Ascending aorta (tissue), 2 donors: ENCODE measurements around the gene FAM111A. TPM values are rescaled to one million over a fixed set of nuclear protein-coding genes. Genes with fewer than 3 reads are reported as not detected.

ENCODE experiments used
- DNase-seq, 2 donors: peaks; one replicate each; pipeline ENCODE4 v3.0.0-alpha.2; 2019; ENCODE audit warnings: low spot score in 2 of 2
- H3K27ac ChIP-seq, 2 donors: fragments of 200-600 bp; sonication (generic); one replicate each; pipeline ENCODE4 v1.5.1; 2016 to 2017; ENCODE audit warnings: mild to moderate bottlenecking in 1 of 2
- H3K27me3 ChIP-seq: fragments of 200-600 bp; sonication (generic); one replicate; pipeline ENCODE4 v1.5.1; 2017
- H3K36me3 ChIP-seq, 2 donors: fragments of 200-600 bp; sonication (generic); one replicate each; pipeline ENCODE4 v1.5.1; 2016
- H3K4me1 ChIP-seq, 2 donors: fragments of 200-600 bp; sonication (generic); one replicate each; pipeline ENCODE4 v1.5.1; 2016 to 2017; ENCODE audit warnings: mild to moderate bottlenecking in 1 of 2
- H3K4me3 ChIP-seq, 2 donors: fragments of 200-600 bp; sonication (generic); one replicate each; pipeline ENCODE4 v1.5.1; 2016 to 2017; ENCODE audit warnings: mild to moderate bottlenecking in 1 of 2
- H3K9me3 ChIP-seq, 2 donors: fragments of 200-600 bp; sonication (generic); one replicate each; pipeline ENCODE4 v1.5.1; 2016
- intact Hi-C: fragments of 100-400 bp; cut with DNase I; formaldehyde crosslinking; loops from one replicate; pipeline ENCODE4 v1.15.1; 2023
- total RNA-seq: library from RNA; depleted of rRNA; stranded (reverse); fragments of >200 nt; gene quantifications from one replicate; pipeline ENCODE4 v1.1.0, GENCODE V29; 2016
- TF ChIP-seq, protein P1 (sequence below), 3 experiments: fragments of 200-600 bp in 2 of 3; fragments of 450-650 bp in 1 of 3; sonication (generic) in 2 of 3; IDR thresholded peaks; one replicate each; pipeline ENCODE4 v1.5.1; 2016 to 2019; ENCODE audit warnings: antibody characterized with exemption in 3 of 3, mild to moderate bottlenecking in 1 of 3, moderate library complexity in 1 of 3

The FAM111A gene
- total RNA-seq, 1 donor from 2014 or later = 54.3 TPM

GRCh38 chr11:59187587-59187986, 44.9 kb downstream of the FAM111A start:
- no peak for DNase-seq
- no peak overlapping the region for H3K27ac ChIP-seq

DNA sequence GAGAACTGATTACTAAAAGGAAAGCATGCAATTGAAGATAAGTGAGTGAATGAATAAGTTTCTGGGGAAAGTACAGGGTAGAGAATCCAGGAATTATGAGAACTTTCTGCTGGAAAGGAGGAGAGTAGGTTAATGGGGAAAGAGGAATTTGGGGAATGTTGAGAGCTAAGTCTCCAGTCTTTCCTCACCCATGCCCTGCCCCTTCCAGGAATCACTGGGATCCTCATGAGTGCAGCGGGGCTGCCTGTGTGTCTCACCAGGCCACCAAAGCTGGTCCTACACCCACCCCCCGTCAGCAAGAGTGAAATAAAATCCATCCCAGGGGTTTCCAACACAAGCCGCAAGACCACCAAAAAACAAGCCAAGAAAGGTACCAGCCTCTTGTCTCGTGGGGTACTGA, 46.3 kb downstream of the FAM111A start:
- TF ChIP-seq, protein P1, sequence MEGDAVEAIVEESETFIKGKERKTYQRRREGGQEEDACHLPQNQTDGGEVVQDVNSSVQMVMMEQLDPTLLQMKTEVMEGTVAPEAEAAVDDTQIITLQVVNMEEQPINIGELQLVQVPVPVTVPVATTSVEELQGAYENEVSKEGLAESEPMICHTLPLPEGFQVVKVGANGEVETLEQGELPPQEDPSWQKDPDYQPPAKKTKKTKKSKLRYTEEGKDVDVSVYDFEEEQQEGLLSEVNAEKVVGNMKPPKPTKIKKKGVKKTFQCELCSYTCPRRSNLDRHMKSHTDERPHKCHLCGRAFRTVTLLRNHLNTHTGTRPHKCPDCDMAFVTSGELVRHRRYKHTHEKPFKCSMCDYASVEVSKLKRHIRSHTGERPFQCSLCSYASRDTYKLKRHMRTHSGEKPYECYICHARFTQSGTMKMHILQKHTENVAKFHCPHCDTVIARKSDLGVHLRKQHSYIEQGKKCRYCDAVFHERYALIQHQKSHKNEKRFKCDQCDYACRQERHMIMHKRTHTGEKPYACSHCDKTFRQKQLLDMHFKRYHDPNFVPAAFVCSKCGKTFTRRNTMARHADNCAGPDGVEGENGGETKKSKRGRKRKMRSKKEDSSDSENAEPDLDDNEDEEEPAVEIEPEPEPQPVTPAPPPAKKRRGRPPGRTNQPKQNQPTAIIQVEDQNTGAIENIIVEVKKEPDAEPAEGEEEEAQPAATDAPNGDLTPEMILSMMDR (IDR thresholded peaks at IDR 0.05) = no peak
- Histone ChIP-seq H3K4me3 (no peak overlapping the region), H3K27ac (no peak overlapping the region), H3K27me3 (no peaks in the 10 kb centered on the region), H3K9me3 (no peaks in the 10 kb centered on the region), H3K4me1 (no peaks in the 10 kb centered on the region), H3K36me3 (peaks cover 0 to 19% of the 10 kb centered on the region in 2 donors)
- intact Hi-C loops = no loop called here
- no peak for DNase-seq

More at GRCh38 chr11:59187587-59187986, 44.9 kb downstream of the FAM111A start:
- H3K4me3 ChIP-seq = no peak overlapping the region
- TF ChIP-seq, protein P1 (IDR thresholded peaks at IDR 0.05) = no peak
- no peaks in the 10 kb centered on the region for H3K27me3 ChIP-seq
- H3K9me3 ChIP-seq = no peaks in the 10 kb centered on the region
- peaks cover 0 to 12% of the 10 kb centered on the region in 2 donors for H3K36me3 ChIP-seq
- H3K4me1 ChIP-seq = no peaks in the 10 kb centered on the region
- intact Hi-C loops = no loop called here

DNA sequence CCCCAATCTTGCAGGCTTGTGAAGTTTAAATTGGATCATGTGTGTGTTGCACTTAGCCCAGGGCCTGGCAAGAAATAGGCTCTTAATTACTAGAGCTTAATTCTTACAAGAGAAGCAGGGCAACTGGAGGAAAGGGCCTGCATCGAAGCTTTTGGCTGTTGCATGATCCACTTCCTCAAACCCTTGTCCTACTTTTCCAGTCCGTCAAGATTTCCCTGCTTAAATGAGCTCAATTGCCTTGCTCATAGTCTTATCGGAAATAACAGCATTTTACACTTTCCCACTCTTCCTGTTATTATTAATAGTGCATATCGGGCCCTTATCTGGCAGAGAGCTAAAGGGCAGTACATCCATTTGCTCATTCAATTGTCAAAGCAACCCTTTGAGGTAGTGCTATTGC, 47.3 kb downstream of the FAM111A start:
- Histone ChIP-seq H3K36me3 (peaks cover 0 to 19% of the 10 kb centered on the region in 2 donors), H3K4me3 (no peak overlapping the region), H3K9me3 (no peaks in the 10 kb centered on the region), H3K4me1 (no peaks in the 10 kb centered on the region), H3K27me3 (no peaks in the 10 kb centered on the region), H3K27ac (no peak overlapping the region)
- TF ChIP-seq, protein P1 (IDR thresholded peaks at IDR 0.05) = no peak
- DNase-seq = no peak
- intact Hi-C loops = no loop called here

DNA sequence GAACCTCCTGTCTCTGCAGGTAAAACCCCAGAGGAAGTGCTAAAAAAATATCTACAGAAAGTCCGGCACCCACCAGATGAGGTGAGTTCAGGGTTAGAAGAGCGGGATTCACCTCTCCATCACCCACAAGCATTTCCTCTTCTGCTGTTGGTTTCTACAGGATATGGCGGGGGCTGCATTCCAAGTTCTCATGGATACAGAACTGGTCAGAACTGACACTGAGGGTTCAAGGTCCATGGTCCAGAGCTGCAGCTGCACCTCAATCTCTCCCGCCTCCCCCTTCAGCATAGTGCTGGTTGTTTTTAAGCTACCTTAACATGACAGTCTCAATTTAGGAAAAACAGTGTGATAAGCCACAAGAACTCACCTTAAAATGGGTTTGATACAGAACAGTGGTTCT, 48.4 kb downstream of the FAM111A start:
- Histone ChIP-seq H3K9me3 (no peaks in the 10 kb centered on the region), H3K4me1 (no peaks in the 10 kb centered on the region), H3K4me3 (no peak overlapping the region), H3K36me3 (peaks cover 0 to 19% of the 10 kb centered on the region in 2 donors), H3K27ac (no peak overlapping the region), H3K27me3 (no peaks in the 10 kb centered on the region)
- no peak for DNase-seq
- intact Hi-C loops = no loop called here
- TF ChIP-seq, protein P1 (IDR thresholded peaks at IDR 0.05) = no peak

- H3K36me3 ChIP-seq = peaks cover 0 to 19% of the 10 kb centered on the region in 2 donors
- DNase-seq = no peak
- H3K27me3 ChIP-seq = no peaks in the 10 kb centered on the region
- H3K4me1 ChIP-seq = no peaks in the 10 kb centered on the region
- H3K4me3 ChIP-seq = no peak overlapping the region
- TF ChIP-seq, protein P1 (IDR thresholded peaks at IDR 0.05) = no peak
- H3K27ac ChIP-seq = no peak overlapping the region
- H3K9me3 ChIP-seq = no peaks in the 10 kb centered on the region
- intact Hi-C loops = no loop called here
Observed at GRCh38 chr11:59191890-59192289, 49.2 kb downstream of the FAM111A start.

DNA sequence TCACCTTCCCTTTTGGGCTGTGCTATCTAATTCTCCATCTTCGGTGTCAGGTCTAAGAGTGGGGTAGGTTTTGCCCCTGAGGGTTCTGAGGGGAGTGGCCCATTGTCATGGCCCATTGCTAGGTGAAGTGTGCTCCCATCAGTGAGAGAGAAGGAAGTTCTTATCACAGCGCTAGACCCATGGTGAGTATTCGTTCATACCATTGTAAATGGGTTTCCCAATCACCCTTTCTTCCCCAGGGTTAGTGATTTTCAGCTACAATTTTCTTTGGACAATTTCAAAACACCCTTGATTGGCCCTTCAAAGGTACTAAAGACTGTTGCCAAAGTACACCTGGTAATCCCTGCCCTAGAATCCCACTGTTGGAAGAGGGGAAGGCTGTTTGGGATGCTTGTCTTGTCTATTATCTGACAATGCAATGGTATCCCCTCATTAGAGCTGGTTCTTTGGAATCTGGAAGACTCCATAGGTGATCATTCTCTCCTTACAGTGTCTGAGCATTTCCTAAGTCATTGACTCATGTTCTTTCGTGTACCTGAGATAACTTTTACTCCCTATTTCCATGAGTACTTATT, 49.9 kb downstream of the FAM111A start:
- H3K4me1 ChIP-seq = no peaks in the 10 kb centered on the region
- H3K4me3 ChIP-seq = no peak overlapping the region
- no peak for DNase-seq
- no peaks in the 10 kb centered on the region for H3K27me3 ChIP-seq
- intact Hi-C loops = no loop called here
- TF ChIP-seq, protein P1 (IDR thresholded peaks at IDR 0.05) = no peak
- peaks cover 0 to 19% of the 10 kb centered on the region in 2 donors for H3K36me3 ChIP-seq
- no peaks in the 10 kb centered on the region for H3K9me3 ChIP-seq
- no peak overlapping the region for H3K27ac ChIP-seq
